HCT116 (cell line): ENCODE measurements around the gene HS6ST3. TPM values are rescaled to one million over a fixed set of nuclear protein-coding genes. Genes with fewer than 3 reads are reported as not detected.

Experiments used
- ATAC-seq: fragments of 200-7000 bp; cut with Tn5 transposase; 2 replicates; pipeline ENCODE4 v1.9.1; 2020; ENCODE audit warnings: mild to moderate bottlenecking, moderate library complexity
- BruUV-seq: library from RNA; stranded (reverse); fragments of 400-500 nt; replicated peaks from 2 replicates; lab custom pipeline; 2021; lab: Mats Ljungman, UMichigan
- CTCF ChIA-PET: fragments of 300-600 bp; sonication (Branson Sonifier 250); formaldehyde crosslinking; loops from one replicate; lab custom pipeline; 2021; ENCODE audit warnings: antibody characterized with exemption; lab: Charles Lee
- POLR2A ChIA-PET: fragments of 300-600, 350-600 bp; sonication (Branson Sonifier 250); formaldehyde crosslinking; loops from one replicate; lab custom pipeline; 2021; ENCODE audit warnings: antibody characterized with exemption; lab: Charles Lee
- RAD21 ChIA-PET, 2 experiments: fragments of 300-600 bp; sonication (Branson Sonifier 250); formaldehyde crosslinking; loops; one replicate each; lab custom pipeline; 2023; ENCODE audit warnings: low total read pairs in 2 of 2; ENCODE audit not compliant: uncharacterized antibody in 2 of 2, unreplicated experiment in 2 of 2, low non-redundant PET in 1 of 2; lab: Charles Lee
- DNase-seq: peaks from one replicate; pipeline ENCODE4 v3.0.0-alpha.2; 2010; ENCODE audit warnings: low read depth, low spot score
- H2AFZ ChIP-seq: fragments of 200-600 bp; shearing (Covaris generic), sonication (generic); 2 replicates; pipeline ENCODE4 v1.6.1; 2017; ENCODE audit warnings: low read depth, mixed run types, mixed read lengths, antibody characterized with exemption, low read length; ENCODE audit not compliant: poor library complexity, severe bottlenecking
- H3K27ac ChIP-seq: 2 replicates; pipeline ENCODE4 v1.5.1; 2012; ENCODE audit warnings: low read depth, low read length
- H3K27me3 ChIP-seq: fragments of 200-600 bp; sonication (generic); 2 replicates; pipeline ENCODE4 v1.6.1; 2016; ENCODE audit warnings: mixed run types, low read length, mixed read lengths; ENCODE audit not compliant: insufficient read depth
- H3K36me3 ChIP-seq, 2 experiments: fragments of 200-500 bp in 1 of 2; fragments of 200-600 bp in 1 of 2; sonication (Bioruptor generic) in 1 of 2; sonication (generic) in 1 of 2; 2 replicates each; pipeline versions ENCODE4 v1.5.1 to v1.6.1; 2014 to 2016; ENCODE audit warnings: low read length in 2 of 2, inconsistent platforms in 1 of 2, mixed read lengths in 1 of 2, mixed run types in 1 of 2; ENCODE audit not compliant: insufficient read depth in 2 of 2, control insufficient read depth in 1 of 2
- H3K4me1 ChIP-seq, 2 experiments: fragments of 200-600 bp in 1 of 2; sonication (generic) in 1 of 2; 2 replicates each; pipeline versions ENCODE4 v1.5.1 to v1.6.1; 2012 to 2017; ENCODE audit warnings: low read length in 2 of 2, inconsistent platforms in 1 of 2, mild to moderate bottlenecking in 1 of 2, mixed read lengths in 1 of 2, mixed run types in 1 of 2, moderate library complexity in 1 of 2; ENCODE audit not compliant: insufficient read depth in 2 of 2, control insufficient read depth in 1 of 2
- H3K4me2 ChIP-seq: fragments of 200-600 bp; sonication (generic); 2 replicates; pipeline ENCODE4 v1.6.1; 2017; ENCODE audit warnings: mixed run types, low read length, mixed read lengths
- H3K4me3 ChIP-seq, 2 experiments: fragments of 200-600 bp in 1 of 2; sonication (generic) in 1 of 2; replicated peaks in 1 of 2; 2 replicates each; pipeline ENCODE4 v1.5.1; 2011 to 2016; ENCODE audit warnings: low read length in 2 of 2, control low read depth in 1 of 2, low read depth in 1 of 2, mild to moderate bottlenecking in 1 of 2, mixed read lengths in 1 of 2, mixed run types in 1 of 2
- H3K79me2 ChIP-seq: fragments of 200-600 bp; sonication (generic); 2 replicates; pipeline ENCODE4 v1.6.1; 2017; ENCODE audit warnings: mild to moderate bottlenecking, mixed run types, low read length, moderate library complexity, mixed read lengths; ENCODE audit not compliant: insufficient read depth
- H3K9ac ChIP-seq: fragments of 200-600 bp; sonication (generic); 2 replicates; pipeline ENCODE4 v1.6.1; 2016; ENCODE audit warnings: low read length, mixed read lengths
- H3K9me2 ChIP-seq: fragments of 200-600 bp; sonication (generic), shearing (Covaris generic); 2 replicates; pipeline ENCODE4 v1.6.1; 2017; ENCODE audit warnings: mixed run types, mild to moderate bottlenecking, moderate library complexity; ENCODE audit not compliant: insufficient read depth
- H3K9me3 ChIP-seq, 2 experiments: fragments of 200-500 bp in 1 of 2; fragments of 200-600 bp in 1 of 2; sonication (Bioruptor generic) in 1 of 2; sonication (generic) in 1 of 2; 2 replicates each; pipeline ENCODE4 v1.6.1; 2014 to 2017; ENCODE audit warnings: low read length in 2 of 2, mixed read lengths in 2 of 2, inconsistent platforms in 1 of 2, low read depth in 1 of 2, mild to moderate bottlenecking in 1 of 2, mixed run types in 1 of 2, moderate library complexity in 1 of 2; ENCODE audit not compliant: control insufficient read depth in 1 of 2, insufficient read depth in 1 of 2
- H4K20me1 ChIP-seq: fragments of 200-600 bp; sonication (generic), shearing (Covaris generic); 2 replicates; pipeline ENCODE4 v1.6.1; 2017; ENCODE audit warnings: mixed run types, mild to moderate bottlenecking, moderate library complexity; ENCODE audit not compliant: insufficient read depth
- CBX3 ChIP-seq: IDR thresholded peaks from 2 replicates; pipeline ENCODE4 v1.6.1; 2012; ENCODE audit warnings: low read depth
- CTCF ChIP-seq, 3 experiments: fragments of 200-600 bp in 1 of 3; sonication (generic) in 1 of 3; IDR thresholded peaks in 2 of 3; conservative IDR thresholded peaks in 1 of 3; 2 replicates each; pipeline ENCODE4 v1.5.1; 2012 to 2017; ENCODE audit warnings: low read depth in 2 of 3, low read length in 2 of 3, antibody characterized with exemption in 1 of 3, borderline replicate concordance in 1 of 3, control low read depth in 1 of 3, mild to moderate bottlenecking in 1 of 3, mixed read lengths in 1 of 3, mixed run types in 1 of 3, moderate library complexity in 1 of 3; ENCODE audit not compliant: insufficient read depth in 1 of 3
- EGR1 ChIP-seq: IDR thresholded peaks from 2 replicates; pipeline ENCODE4 v1.6.1; 2012; ENCODE audit warnings: low read depth
- EZH2 ChIP-seq: fragments of 200-600 bp; sonication (generic); IDR thresholded peaks from 2 replicates; pipeline ENCODE4 v1.6.1; 2017; ENCODE audit warnings: antibody characterized with exemption, mixed run types
- POLR2A ChIP-seq: IDR thresholded peaks from 2 replicates; pipeline ENCODE4 v1.7.0; 2011; ENCODE audit warnings: borderline replicate concordance; ENCODE audit not compliant: insufficient read depth, insufficient read length; ENCODE audit errors: extremely low read depth
- POLR2AphosphoS5 ChIP-seq: IDR thresholded peaks from 2 replicates; pipeline ENCODE4 v1.6.1; 2011; ENCODE audit warnings: mild to moderate bottlenecking, low read depth, low read length, moderate library complexity
- RAD21 ChIP-seq: IDR thresholded peaks from 2 replicates; pipeline ENCODE4 v1.6.1; 2012; ENCODE audit warnings: low read depth, mild to moderate bottlenecking
- REST ChIP-seq: IDR thresholded peaks from 2 replicates; pipeline ENCODE4 v1.6.1; 2012; ENCODE audit warnings: low read depth
- SIN3A ChIP-seq: IDR thresholded peaks from 2 replicates; pipeline ENCODE4 v1.6.1; 2012; ENCODE audit warnings: low read depth
- SP1 ChIP-seq: IDR thresholded peaks from 2 replicates; pipeline ENCODE4 v1.6.1; 2012; ENCODE audit warnings: low read depth
- SRF ChIP-seq: IDR thresholded peaks from 2 replicates; pipeline ENCODE4 v1.6.1; 2012; ENCODE audit warnings: low read depth
- YY1 ChIP-seq: IDR thresholded peaks from 2 replicates; pipeline ENCODE4 v1.6.1; 2011; ENCODE audit warnings: low read length, low read depth, moderate library complexity, mild to moderate bottlenecking; ENCODE audit not compliant: insufficient replicate concordance; ENCODE audit errors: extremely low read depth
- ZBTB33 ChIP-seq: IDR thresholded peaks from 2 replicates; pipeline ENCODE4 v1.6.1; 2011; ENCODE audit warnings: mild to moderate bottlenecking, low read length, moderate library complexity; ENCODE audit not compliant: insufficient replicate concordance; ENCODE audit errors: extremely low read depth
- intact Hi-C: fragments of 100-400 bp; cut with micrococcal nuclease; formaldehyde crosslinking; loops from 2 replicates; pipeline ENCODE4 v1.10.0; 2022
- total RNA-seq: library from RNA; stranded (reverse); gene quantifications from one replicate; pipeline ENCODE4 v1.2.1, GENCODE V29; 2021; ENCODE audit not compliant: unreplicated experiment

Gene HS6ST3
- total RNA-seq, 1 experiment from 2014 or later: 0.10 TPM

- POLR2A ChIA-PET: no interaction called here
- intact Hi-C loops: no loop called here
- H3K9ac ChIP-seq: no peak overlapping the region
- no peaks in the 10 kb centered on the region for H3K36me3 ChIP-seq
- RAD21 ChIA-PET: no interaction called here
- no peak overlapping the region for H3K27ac ChIP-seq
- peaks cover 11% of the 10 kb centered on the region; the same call in 1 of the 2 replicates for H3K27me3 ChIP-seq
- BruUV-seq: no TSS peak
- no peak for ATAC-seq
- H3K4me2 ChIP-seq: no peak overlapping the region
- H3K79me2 ChIP-seq: no peaks in the 10 kb centered on the region
- TF ChIP-seq POLR2AphosphoS5 (no peak), EZH2 (no peak), REST (no peak)
- H2AFZ ChIP-seq: no peak overlapping the region
- no peaks in the 10 kb centered on the region for H3K9me3 ChIP-seq
- no peaks in the 10 kb centered on the region for H4K20me1 ChIP-seq
- H3K4me1 ChIP-seq: no peaks in the 10 kb centered on the region
- H3K4me3 ChIP-seq: no peak overlapping the region
- CTCF ChIA-PET: no interaction called here
- no peaks in the 10 kb centered on the region for H3K9me2 ChIP-seq
- DNase-seq: no peak
Measured at GRCh38 chr13:96491103-96491502, 401.2 kb downstream of the HS6ST3 start.

- peaks cover 11% of the 10 kb centered on the region; the same call in 1 of the 2 replicates for H3K27me3 ChIP-seq
- ChIA-PET CTCF (no interaction called here), POLR2A (no interaction called here)
- no peak for TF ChIP-seq EZH2
- TF ChIP-seq YY1: no peak
- no peak for TF ChIP-seq CBX3
- no peak for TF ChIP-seq EGR1
- no peak for TF ChIP-seq SRF
- no peak for TF ChIP-seq SP1
- no peak for TF ChIP-seq POLR2AphosphoS5
- no peak for TF ChIP-seq SIN3A
- TF ChIP-seq RAD21: no peak
- TF ChIP-seq CTCF (IDR thresholded peaks at IDR 0.05 in 2 of 3, conservative IDR thresholded peaks at IDR 0.05 in 1 of 3; ENCODE audit: borderline replicate concordance in 1 of 3, insufficient read depth in 1 of 3, low read depth in 2 of 3, low read length in 2 of 3): no peak
- no peak for TF ChIP-seq ZBTB33
- TF ChIP-seq POLR2A: no peak
Measured at GRCh38 chr13:96492766-96493165, 402.9 kb downstream of the HS6ST3 start.

More at GRCh38 chr13:96492766-96493165, 402.9 kb downstream of the HS6ST3 start:
- ATAC-seq (no peak), DNase-seq (no peak)
- Histone ChIP-seq H2AFZ (no peak overlapping the region), H3K9me3 (no peaks in the 10 kb centered on the region), H3K9me2 (no peaks in the 10 kb centered on the region), H3K4me1 (no peaks in the 10 kb centered on the region), H3K36me3 (no peaks in the 10 kb centered on the region), H3K4me3 (no peak overlapping the region), H3K4me2 (no peak overlapping the region), H4K20me1 (no peaks in the 10 kb centered on the region), H3K9ac (no peak overlapping the region), H3K27ac (no peak overlapping the region), H3K79me2 (no peaks in the 10 kb centered on the region)
- intact Hi-C loops: no loop called here
- no TSS peak for BruUV-seq
- RAD21 ChIA-PET: no interaction called here
